ENCODE results near the gene NACC2. TPM values are rescaled to one million over a fixed set of nuclear protein-coding genes. Genes with fewer than 3 reads are reported as not detected.

NACC2 gene
- total and polyA plus RNA-seq, 2 donors (not counting 1 experiment from before 2014, with no cell fraction given), result 0.34 to 1.9 TPM

- whole genome bisulfite sequencing (ENCODE audit: insufficient coverage), result 41% methylated on average over 7 of the region's 12 CpGs
- no peak overlapping the region for H3K4me2 ChIP-seq (replicated peaks; ENCODE audit: low read depth, low read length, poor library complexity, severe bottlenecking)
- intact Hi-C loops (cut with micrococcal nuclease), result loop anchor here (10.0 kb wide), 1 partner anchor 276 kb away; the partner anchor contains the start of gene QSOX2
- DNase-seq (no peak), ATAC-seq (ENCODE audit: low read depth) (no peak)
- H3K9me3 ChIP-seq (ENCODE audit: control extremely low read depth in 1 of 3, control insufficient read depth in 2 of 3, insufficient read depth in 1 of 3, low read length in 2 of 3), result no peaks in the 10 kb centered on the region
- no peak overlapping the region for H3K9ac ChIP-seq (ENCODE audit: low read length)
- peaks cover 0 to 8% of the 10 kb centered on the region in 2 donors for H3K4me1 ChIP-seq (ENCODE audit: control insufficient read depth in 2 of 2, insufficient read depth in 2 of 2, low read length in 2 of 2)
- peaks cover 7% of the 10 kb centered on the region for H3K4me1 Mint-ChIP-seq
- H3K9me3 Mint-ChIP-seq (ENCODE audit: insufficient read depth), result no peaks in the 10 kb centered on the region
- H3K27me3 Mint-ChIP-seq, result peaks cover 17% of the 10 kb centered on the region
- ChIA-PET CTCF (interaction anchor here (1.0 to 5.2 kb wide), 4 partner anchors 11 to 153 kb away, joined by 3 to 124 read pairs (median 12); no protein-coding TSS in a partner anchor), POLR2A (interaction anchor here (0.6 kb wide), 1 partner anchor 89 kb away, joined by 3 read pairs; no protein-coding TSS in a partner anchor)
- H3K27me3 ChIP-seq (replicated peaks in 1 of 4; ENCODE audit: control extremely low read depth in 1 of 4, control insufficient read depth in 3 of 4, insufficient read depth in 4 of 4, low read length in 3 of 4), result peaks cover 0 to 31% (median 1%) of the 10 kb centered on the region in 4 experiments
- no peaks in the 10 kb centered on the region for H4K20me1 ChIP-seq (ENCODE audit: control insufficient read depth, insufficient read depth, low read length, poor library complexity, severe bottlenecking)
- H2AFZ ChIP-seq (ENCODE audit: insufficient read depth, low read depth, low read length, poor library complexity, severe bottlenecking), result no peak overlapping the region
- H3K36me3 ChIP-seq (replicated peaks in 1 of 2; ENCODE audit: control extremely low read depth in 1 of 2, control insufficient read depth in 1 of 2, extremely low read depth in 1 of 2, insufficient read depth in 2 of 2, low read length in 1 of 2), result no peaks in the 10 kb centered on the region
- H3K27ac Mint-ChIP-seq, result no peak overlapping the region
- no peak overlapping the region for H3K27ac ChIP-seq (ENCODE audit: low read length in 2 of 2)
- H3K4me3 ChIP-seq (ENCODE audit: control extremely low read depth in 1 of 5, extremely low read depth in 1 of 5, insufficient read depth in 1 of 5, low read depth in 2 of 5, low read length in 4 of 5), result no peak overlapping the region
- H3K4me3 Mint-ChIP-seq, result no peak overlapping the region
- TF ChIP-seq, protein P1, sequence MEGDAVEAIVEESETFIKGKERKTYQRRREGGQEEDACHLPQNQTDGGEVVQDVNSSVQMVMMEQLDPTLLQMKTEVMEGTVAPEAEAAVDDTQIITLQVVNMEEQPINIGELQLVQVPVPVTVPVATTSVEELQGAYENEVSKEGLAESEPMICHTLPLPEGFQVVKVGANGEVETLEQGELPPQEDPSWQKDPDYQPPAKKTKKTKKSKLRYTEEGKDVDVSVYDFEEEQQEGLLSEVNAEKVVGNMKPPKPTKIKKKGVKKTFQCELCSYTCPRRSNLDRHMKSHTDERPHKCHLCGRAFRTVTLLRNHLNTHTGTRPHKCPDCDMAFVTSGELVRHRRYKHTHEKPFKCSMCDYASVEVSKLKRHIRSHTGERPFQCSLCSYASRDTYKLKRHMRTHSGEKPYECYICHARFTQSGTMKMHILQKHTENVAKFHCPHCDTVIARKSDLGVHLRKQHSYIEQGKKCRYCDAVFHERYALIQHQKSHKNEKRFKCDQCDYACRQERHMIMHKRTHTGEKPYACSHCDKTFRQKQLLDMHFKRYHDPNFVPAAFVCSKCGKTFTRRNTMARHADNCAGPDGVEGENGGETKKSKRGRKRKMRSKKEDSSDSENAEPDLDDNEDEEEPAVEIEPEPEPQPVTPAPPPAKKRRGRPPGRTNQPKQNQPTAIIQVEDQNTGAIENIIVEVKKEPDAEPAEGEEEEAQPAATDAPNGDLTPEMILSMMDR (IDR thresholded peaks at IDR 0.05), result no peak
- no peak for TF ChIP-seq EZH2 (IDR thresholded peaks at IDR 0.05; ENCODE audit: borderline replicate concordance, insufficient read depth, low read depth, low read length, poor library complexity, severe bottlenecking)
- H3K79me2 ChIP-seq (ENCODE audit: control insufficient read depth, insufficient read depth, low read length), result no peaks in the 10 kb centered on the region
Measured at GRCh38 chr9:135969064-135969683, 125.9 kb downstream of the NACC2 start.

DNA sequence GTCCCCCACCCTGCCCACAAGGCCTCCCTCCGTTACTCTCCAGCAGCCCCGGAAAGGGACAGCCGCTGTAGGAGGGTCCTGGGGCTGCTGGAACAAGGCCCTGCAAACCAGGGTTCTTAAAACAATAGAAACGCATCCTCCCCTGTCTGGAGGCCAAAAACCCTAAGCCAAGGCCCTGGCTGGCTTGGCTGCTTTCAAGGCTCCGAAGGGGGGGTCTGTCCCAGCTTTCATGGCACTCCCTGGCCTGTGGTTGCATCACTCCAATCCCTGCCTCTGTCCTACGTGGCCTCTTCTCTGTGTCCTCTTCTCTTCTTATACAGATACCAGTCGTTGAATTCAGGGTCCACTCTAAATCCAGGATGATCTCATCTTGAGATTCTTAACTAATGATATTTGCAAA is 126.5 kb downstream of the NACC2 start:
- no peak overlapping the region for H3K4me3 ChIP-seq (ENCODE audit: control extremely low read depth in 1 of 5, extremely low read depth in 1 of 5, insufficient read depth in 1 of 5, low read depth in 2 of 5, low read length in 4 of 5)
- peaks cover 0 to 37% (median 1%) of the 10 kb centered on the region in 4 experiments for H3K27me3 ChIP-seq (replicated peaks in 1 of 4; ENCODE audit: control extremely low read depth in 1 of 4, control insufficient read depth in 3 of 4, insufficient read depth in 4 of 4, low read length in 3 of 4)
- no peaks in the 10 kb centered on the region for H3K36me3 ChIP-seq (replicated peaks in 1 of 2; ENCODE audit: control extremely low read depth in 1 of 2, control insufficient read depth in 1 of 2, extremely low read depth in 1 of 2, insufficient read depth in 2 of 2, low read length in 1 of 2)
- Mint-ChIP-seq H3K4me3 (no peak overlapping the region), H3K27ac (no peak overlapping the region), H3K27me3 (peaks cover 21% of the 10 kb centered on the region), H3K9me3 (ENCODE audit: insufficient read depth) (no peaks in the 10 kb centered on the region), H3K4me1 (peaks cover 7% of the 10 kb centered on the region)
- TF ChIP-seq EZH2 (IDR thresholded peaks at IDR 0.05; ENCODE audit: borderline replicate concordance, insufficient read depth, low read depth, low read length, poor library complexity, severe bottlenecking), result no peak
- TF ChIP-seq, protein P1 (IDR thresholded peaks at IDR 0.05), result no peak
- H3K4me1 ChIP-seq (ENCODE audit: control insufficient read depth in 2 of 2, insufficient read depth in 2 of 2, low read length in 2 of 2), result peaks cover 0 to 8% of the 10 kb centered on the region in 2 donors
- ChIA-PET CTCF (interaction anchor here (0.7 to 5.2 kb wide), 9 partner anchors 12 to 315 kb away, joined by 3 to 124 read pairs (median 5); no protein-coding TSS in a partner anchor), POLR2A (interaction anchor here (0.6 kb wide), 1 partner anchor 89 kb away, joined by 3 read pairs; no protein-coding TSS in a partner anchor)
- intact Hi-C loops (cut with micrococcal nuclease), result loop anchor here (10.0 kb wide), 1 partner anchor 276 kb away; the partner anchor contains the start of gene QSOX2
- H3K9me3 ChIP-seq (ENCODE audit: control extremely low read depth in 1 of 3, control insufficient read depth in 2 of 3, insufficient read depth in 1 of 3, low read length in 2 of 3), result peaks cover 0 to 2% (median 0%) of the 10 kb centered on the region in 3 donors
- no peak for DNase-seq
- H2AFZ ChIP-seq (ENCODE audit: insufficient read depth, low read depth, low read length, poor library complexity, severe bottlenecking), result no peak overlapping the region
- H3K9ac ChIP-seq (ENCODE audit: low read length), result no peak overlapping the region
- no peaks in the 10 kb centered on the region for H3K79me2 ChIP-seq (ENCODE audit: control insufficient read depth, insufficient read depth, low read length)
- WGBS (ENCODE audit: insufficient coverage), result 57% methylated on average over 5 of the region's 7 CpGs
- H3K4me2 ChIP-seq (replicated peaks; ENCODE audit: low read depth, low read length, poor library complexity, severe bottlenecking), result no peak overlapping the region
- H3K27ac ChIP-seq (ENCODE audit: low read length in 2 of 2), result no peak overlapping the region
- no peaks in the 10 kb centered on the region for H4K20me1 ChIP-seq (ENCODE audit: control insufficient read depth, insufficient read depth, low read length, poor library complexity, severe bottlenecking)
- no peak for ATAC-seq (ENCODE audit: low read depth)
